Astrocyte of the spinal cord (primary cell): ENCODE results near the gene SHROOM2.
"Not testable (repeated sequence)": the region's sequence is repeated elsewhere in the genome, so short reads cannot be mapped to it uniquely, and the experiment has no call there.

ENCODE experiments used
- DNase-seq: peaks from one replicate; pipeline ENCODE4 v3.0.0; 2011; ENCODE audit warnings: low read depth, low spot score
- H3K4me3 ChIP-seq: 2 replicates; pipeline ENCODE4 v1.5.1; 2011; ENCODE audit warnings: low read depth, mild to moderate bottlenecking, low read length, moderate library complexity
- CTCF ChIP-seq: IDR thresholded peaks from 2 replicates; pipeline ENCODE4 v1.5.1; 2012; ENCODE audit warnings: low read depth, mild to moderate bottlenecking, low read length, inconsistent platforms
- in situ Hi-C: cut with HindIII; loops from 2 replicates; pipeline ENCODE4 v1.10.0; 2017; ENCODE audit warnings: low sequenced_read_pairs

SHROOM2 gene

GRCh38 chrX:9855561-9856283, 69.5 kb downstream of the SHROOM2 start:
- no peak for TF ChIP-seq CTCF
- in situ Hi-C loops = no loop called here
- DNase-seq = no peak
- no peak overlapping the region for H3K4me3 ChIP-seq

DNA sequence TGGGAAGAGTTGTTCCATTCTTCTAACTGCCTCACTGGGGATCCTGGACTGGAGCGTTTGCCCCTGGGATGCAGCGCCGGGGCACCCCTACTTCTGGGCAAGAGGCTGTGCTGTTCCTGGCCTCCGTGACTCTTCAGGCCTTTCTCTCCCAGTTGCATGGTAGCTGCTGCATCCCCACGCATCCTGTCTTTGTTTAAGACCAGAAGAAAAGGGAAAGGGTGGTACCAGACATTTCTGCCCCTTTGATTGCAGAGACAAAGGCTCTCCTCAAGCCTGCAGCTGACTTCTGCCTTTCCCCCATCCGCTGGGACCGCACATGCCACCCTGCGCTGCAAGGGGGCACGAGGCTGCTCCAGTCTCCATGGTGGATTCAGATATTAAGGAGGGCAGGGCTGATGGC, 70.4 kb downstream of the SHROOM2 start:
- no peak for DNase-seq
- TF ChIP-seq CTCF = no peak
- in situ Hi-C loops = no loop called here
- H3K4me3 ChIP-seq = no peak overlapping the region

DNA sequence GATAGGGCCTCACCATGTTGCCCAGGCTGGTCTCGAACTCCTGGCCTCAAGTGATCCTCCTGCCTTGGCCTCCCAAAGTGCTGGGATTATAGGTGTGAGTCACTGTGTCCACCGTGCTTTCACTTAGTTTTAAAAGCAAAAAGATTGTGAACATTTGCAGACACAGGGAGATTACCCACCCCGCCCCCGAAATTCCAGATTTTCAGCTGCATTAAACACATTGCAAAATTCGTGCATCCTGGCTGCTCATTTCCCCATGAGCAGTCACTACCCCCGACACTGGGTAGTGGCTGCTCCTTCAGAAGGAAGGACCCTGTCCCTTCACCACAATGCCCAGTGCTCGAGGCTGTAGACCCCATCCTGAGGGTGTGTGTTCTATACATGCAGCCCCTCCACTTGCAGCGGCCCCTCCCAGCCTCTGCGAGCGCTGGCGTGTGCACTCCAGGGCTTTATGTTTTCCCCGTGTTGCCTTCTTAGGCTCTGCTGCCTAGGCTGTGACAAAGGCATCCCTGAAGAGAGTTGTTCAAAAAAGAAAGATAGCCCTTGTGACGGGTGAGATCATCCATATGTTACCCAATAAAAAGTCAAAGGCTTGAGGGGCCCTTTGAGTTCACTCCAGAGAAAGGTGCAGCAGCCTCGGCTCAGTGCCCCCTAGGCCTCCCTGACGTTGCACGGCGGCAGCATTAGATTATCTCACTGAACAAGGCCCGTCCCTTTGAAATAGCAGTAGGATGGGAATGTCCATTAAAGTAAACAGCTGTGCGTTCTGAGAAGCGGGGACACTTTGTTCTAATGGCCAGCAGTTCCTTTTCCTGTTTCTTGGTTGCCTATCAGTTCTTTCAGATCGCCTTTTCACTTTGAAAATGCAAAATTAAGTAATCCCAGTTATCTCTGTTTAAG, 71.6 kb downstream of the SHROOM2 start:
- in situ Hi-C loops = no loop called here
- no peak for TF ChIP-seq CTCF
- DNase-seq = no peak
- no peak overlapping the region for H3K4me3 ChIP-seq

- H3K4me3 ChIP-seq, in situ Hi-C loops, DNase-seq: not testable (repeated sequence)
Measured at GRCh38 chrX:9858684-9859083, 72.5 kb downstream of the SHROOM2 start.

DNA sequence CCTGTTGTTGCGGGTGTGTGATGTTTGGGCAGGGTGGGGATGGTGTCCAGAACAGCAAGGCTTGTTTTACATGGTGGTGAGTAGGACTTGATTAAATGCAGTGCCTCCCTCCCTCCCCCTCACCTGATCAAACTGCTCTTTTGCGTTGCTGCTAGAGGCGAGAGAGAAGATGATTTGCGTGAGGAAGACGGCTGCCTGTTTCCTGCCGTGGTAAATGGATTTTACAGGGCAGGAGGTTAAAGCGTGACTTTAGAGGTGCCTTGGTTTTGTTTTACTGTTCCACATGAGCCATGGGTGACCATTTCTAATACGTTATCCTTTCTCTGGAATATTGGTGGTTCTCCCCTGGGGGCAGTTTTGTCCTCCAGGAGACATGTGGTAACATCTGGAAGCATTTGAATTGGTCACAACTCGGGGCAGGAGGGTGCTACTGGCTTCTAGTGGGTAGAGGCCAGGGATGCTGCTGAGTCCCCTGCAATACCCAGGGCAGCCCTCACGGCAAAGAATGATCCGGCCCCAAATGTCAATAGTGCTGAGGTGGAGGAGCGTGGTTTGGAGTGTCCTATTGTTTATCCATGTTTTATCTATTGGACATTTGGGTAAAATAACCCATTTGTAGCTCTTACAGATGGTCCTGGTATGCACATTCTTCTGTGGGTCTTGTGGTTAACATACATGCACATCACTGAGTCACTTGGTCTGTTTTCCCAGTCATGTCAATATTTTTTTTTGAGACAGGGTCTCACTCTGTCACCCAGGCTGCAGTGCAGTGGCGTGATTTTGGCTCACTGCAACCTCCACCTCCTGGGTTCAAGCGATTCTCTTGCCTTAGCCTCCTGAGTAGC, 73.7 kb downstream of the SHROOM2 start:
- in situ Hi-C loops = no loop called here
- no peak for TF ChIP-seq CTCF
- no peak overlapping the region for H3K4me3 ChIP-seq
- peak; percentile 61 for DNase-seq

DNA sequence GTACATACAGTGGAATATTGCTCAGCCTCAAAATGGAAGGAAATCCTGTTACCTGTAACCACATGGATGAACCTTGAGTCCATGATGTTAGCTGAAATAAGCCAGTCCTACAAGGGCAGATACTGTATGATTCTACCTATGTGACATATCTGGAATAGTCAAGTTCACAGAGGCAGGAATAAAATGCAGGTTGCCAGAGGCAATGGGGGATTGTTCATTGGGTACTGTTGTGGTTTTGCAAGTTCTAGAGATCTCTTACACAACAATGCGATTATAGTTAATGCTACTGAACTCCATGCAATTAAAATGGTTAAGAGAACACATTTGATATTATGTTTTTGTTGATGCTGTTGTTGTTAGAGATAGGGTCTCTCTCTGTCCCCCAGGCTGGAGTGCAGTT, 74.6 kb downstream of the SHROOM2 start:
- no peak for TF ChIP-seq CTCF
- DNase-seq = no peak
- no peak overlapping the region for H3K4me3 ChIP-seq
- in situ Hi-C loops = no loop called here
